Nephron (organoid): ENCODE data around the gene EIF3A.
A peak's percentile ranks its signal among the peaks of the same experiment; 100 is the strongest.

Source experiments
- H3K27ac Mint-ChIP-seq, 3 experiments: 2 replicates each; pipeline ENCODE4 v1.8.0; 2020; ENCODE audit warnings: mixed read lengths in 3 of 3, mild to moderate bottlenecking in 2 of 3, moderate library complexity in 1 of 3
- H3K27me3 Mint-ChIP-seq: 2 replicates; pipeline ENCODE4 v1.8.0; 2021; ENCODE audit warnings: low read depth, mild to moderate bottlenecking, moderate library complexity, mixed read lengths
- H3K36me3 Mint-ChIP-seq: 2 replicates; pipeline ENCODE4 v1.8.0; 2020; ENCODE audit warnings: low read depth, mixed read lengths
- H3K4me1 Mint-ChIP-seq: 2 replicates; pipeline ENCODE4 v1.8.0; 2020; ENCODE audit warnings: mixed read lengths
- H3K4me3 Mint-ChIP-seq, 3 experiments: 2 replicates each; pipeline ENCODE4 v1.8.0; 2020; ENCODE audit warnings: mild to moderate bottlenecking in 3 of 3, mixed read lengths in 3 of 3, moderate library complexity in 2 of 3
- H3K9me3 Mint-ChIP-seq: 2 replicates; pipeline ENCODE4 v1.8.0; 2020; ENCODE audit warnings: mixed read lengths
- TF ChIP-seq, protein P1 (sequence below), 3 experiments: fragments of 200-600 bp; sonication (generic); IDR thresholded peaks; one replicate each; pipeline ENCODE4 v1.5.0; 2021; ENCODE audit warnings: antibody characterized with exemption in 3 of 3; ENCODE audit not compliant: unreplicated experiment in 3 of 3

Gene EIF3A

DNA sequence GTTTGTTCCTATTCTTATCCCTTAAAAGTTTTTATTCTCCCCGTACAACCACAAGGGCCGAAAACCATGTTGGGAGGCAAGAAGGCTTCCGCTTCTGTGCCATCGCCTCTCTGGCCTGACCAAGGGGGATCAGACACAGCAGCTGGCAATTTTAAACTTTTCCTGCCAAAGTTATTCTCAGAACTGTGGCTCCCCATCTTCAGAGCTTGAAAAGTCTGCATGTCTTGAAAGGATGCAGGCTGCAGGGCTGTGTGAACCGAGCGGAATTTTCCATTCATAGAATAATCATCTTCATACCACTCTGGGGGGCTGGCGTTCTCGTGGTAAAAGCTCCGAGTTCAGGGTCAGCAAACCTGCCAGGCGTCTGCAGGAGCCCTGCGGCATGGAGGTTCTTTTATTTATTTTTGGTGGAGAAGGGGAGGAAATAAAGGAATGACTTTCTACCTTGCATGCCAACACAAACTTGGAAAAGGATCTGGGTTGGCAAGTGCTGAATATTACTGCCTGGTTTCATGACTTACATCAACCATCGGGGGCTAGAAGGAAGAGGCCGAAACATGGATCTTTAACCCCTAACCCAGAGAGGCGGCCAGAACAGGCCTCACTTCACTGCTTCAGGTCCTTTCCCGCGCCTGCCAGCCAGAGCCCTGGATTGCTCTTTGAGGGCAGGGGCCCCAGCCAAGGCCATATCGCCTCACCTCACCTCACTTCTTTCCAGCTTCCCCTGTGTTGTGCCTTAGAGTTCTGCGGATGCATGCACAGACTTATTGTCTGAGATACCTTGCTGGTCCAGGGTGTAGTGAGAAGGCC, 54.1 kb downstream of the EIF3A start:
- peak overlapping the region; percentile 4 to 24 (median 5) for H3K27ac Mint-ChIP-seq
- no peaks in the 10 kb centered on the region for H3K9me3 Mint-ChIP-seq
- peaks cover 24% of the 10 kb centered on the region for H3K27me3 Mint-ChIP-seq
- H3K4me3 Mint-ChIP-seq = peak overlapping the region in 1 of 3 experiments; percentile 48
- no peaks in the 10 kb centered on the region for H3K36me3 Mint-ChIP-seq
- TF ChIP-seq, protein P1, sequence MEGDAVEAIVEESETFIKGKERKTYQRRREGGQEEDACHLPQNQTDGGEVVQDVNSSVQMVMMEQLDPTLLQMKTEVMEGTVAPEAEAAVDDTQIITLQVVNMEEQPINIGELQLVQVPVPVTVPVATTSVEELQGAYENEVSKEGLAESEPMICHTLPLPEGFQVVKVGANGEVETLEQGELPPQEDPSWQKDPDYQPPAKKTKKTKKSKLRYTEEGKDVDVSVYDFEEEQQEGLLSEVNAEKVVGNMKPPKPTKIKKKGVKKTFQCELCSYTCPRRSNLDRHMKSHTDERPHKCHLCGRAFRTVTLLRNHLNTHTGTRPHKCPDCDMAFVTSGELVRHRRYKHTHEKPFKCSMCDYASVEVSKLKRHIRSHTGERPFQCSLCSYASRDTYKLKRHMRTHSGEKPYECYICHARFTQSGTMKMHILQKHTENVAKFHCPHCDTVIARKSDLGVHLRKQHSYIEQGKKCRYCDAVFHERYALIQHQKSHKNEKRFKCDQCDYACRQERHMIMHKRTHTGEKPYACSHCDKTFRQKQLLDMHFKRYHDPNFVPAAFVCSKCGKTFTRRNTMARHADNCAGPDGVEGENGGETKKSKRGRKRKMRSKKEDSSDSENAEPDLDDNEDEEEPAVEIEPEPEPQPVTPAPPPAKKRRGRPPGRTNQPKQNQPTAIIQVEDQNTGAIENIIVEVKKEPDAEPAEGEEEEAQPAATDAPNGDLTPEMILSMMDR (IDR thresholded peaks at IDR 0.05; ENCODE audit: unreplicated experiment in 3 of 3) = no peak
- peaks cover 15% of the 10 kb centered on the region for H3K4me1 Mint-ChIP-seq

DNA sequence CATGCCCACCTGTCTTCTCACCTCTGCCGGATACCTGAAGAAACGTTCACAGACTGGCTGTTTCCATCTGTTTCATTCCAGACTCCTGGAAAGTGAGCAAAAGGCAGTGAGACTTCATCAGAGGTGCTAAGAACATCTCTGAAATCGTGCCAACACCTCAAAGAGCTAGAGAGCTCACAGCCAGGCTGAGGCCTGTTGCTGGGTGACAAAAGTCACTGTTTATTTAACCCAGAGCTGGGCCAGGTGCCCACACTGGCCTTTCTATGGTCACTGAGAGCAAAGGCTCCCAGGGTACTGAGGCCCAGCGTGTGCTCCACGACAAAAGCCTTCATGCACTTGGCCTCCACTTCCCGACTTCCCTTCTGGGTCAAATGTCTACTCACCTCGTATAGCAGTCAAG, 54.8 kb downstream of the EIF3A start:
- Mint-ChIP-seq H3K27ac (peak overlapping the region in 2 of 3 experiments; percentile 4 to 24), H3K4me3 (no peak overlapping the region), H3K4me1 (peaks cover 11% of the 10 kb centered on the region), H3K9me3 (no peaks in the 10 kb centered on the region), H3K36me3 (no peaks in the 10 kb centered on the region), H3K27me3 (peaks cover 28% of the 10 kb centered on the region)
- TF ChIP-seq, protein P1 (IDR thresholded peaks at IDR 0.05; ENCODE audit: unreplicated experiment in 3 of 3) = no peak

DNA sequence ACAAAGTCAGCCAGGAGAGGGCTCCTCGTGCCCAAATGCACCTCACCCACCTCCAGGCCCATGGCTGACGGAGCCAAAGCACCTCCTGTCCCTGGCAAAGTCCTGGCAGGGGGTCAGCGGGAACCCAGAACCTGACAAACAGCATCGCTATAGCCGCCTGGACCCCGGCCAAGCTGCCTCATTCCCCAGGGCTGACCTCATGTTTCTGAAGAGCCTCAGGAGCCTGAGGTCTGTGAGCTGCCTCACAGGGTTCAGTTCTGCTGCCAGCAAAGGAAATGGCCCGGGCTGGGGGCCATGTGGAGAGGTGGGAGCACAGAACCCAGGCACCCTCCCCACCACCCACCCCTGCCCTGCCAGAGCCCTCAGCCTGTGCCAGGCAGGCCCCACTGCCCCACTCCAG, 55.3 kb downstream of the EIF3A start:
- Mint-ChIP-seq H3K4me3 (no peak overlapping the region), H3K27ac (no peak overlapping the region), H3K27me3 (peaks cover 32% of the 10 kb centered on the region), H3K4me1 (peaks cover 15% of the 10 kb centered on the region), H3K9me3 (no peaks in the 10 kb centered on the region), H3K36me3 (peaks cover 3% of the 10 kb centered on the region)
- TF ChIP-seq, protein P1 (IDR thresholded peaks at IDR 0.05; ENCODE audit: unreplicated experiment in 3 of 3) = no peak

DNA sequence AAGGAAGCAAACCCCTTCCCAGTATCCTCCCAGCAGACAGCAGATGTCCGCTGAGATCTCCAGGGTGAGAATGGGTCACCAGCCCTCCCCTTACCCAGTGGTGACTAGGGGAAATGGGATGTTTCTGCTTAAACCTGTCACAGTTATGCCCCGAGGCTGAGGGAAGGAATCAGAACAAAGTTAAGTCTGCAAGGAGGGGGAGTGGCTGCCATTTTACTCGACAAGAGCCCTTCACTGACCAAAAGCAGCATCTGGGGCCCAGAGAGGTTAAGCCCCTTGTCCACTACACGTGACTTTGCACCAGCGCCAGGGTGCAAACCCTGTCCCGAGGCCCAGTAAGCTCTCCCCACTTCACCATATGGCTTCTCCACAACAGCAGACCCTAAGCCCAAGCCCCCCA, 55.7 kb downstream of the EIF3A start:
- no peak overlapping the region for H3K27ac Mint-ChIP-seq
- peaks cover 4% of the 10 kb centered on the region for H3K36me3 Mint-ChIP-seq
- peaks cover 17% of the 10 kb centered on the region for H3K4me1 Mint-ChIP-seq
- peaks cover 32% of the 10 kb centered on the region for H3K27me3 Mint-ChIP-seq
- TF ChIP-seq, protein P1 (IDR thresholded peaks at IDR 0.05; ENCODE audit: unreplicated experiment in 3 of 3) = no peak
- H3K4me3 Mint-ChIP-seq = no peak overlapping the region
- H3K9me3 Mint-ChIP-seq = no peaks in the 10 kb centered on the region

DNA sequence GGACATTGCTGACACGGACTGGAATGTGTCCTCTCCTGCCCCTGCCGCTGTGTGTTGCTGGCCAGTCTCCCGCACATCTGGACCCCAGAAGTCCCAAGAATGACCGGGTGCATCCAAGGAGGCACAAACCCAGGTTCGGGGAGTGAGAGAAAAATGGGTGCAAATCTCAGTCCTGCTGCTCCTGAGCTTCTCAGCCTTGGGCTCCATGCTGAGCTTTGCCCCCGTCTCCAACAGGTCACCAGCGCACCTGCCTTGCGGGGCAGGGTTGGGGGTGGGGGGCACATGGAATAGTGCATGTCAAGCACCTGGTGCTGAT, 57.1 kb downstream of the EIF3A start:
- TF ChIP-seq, protein P1 (IDR thresholded peaks at IDR 0.05; ENCODE audit: unreplicated experiment in 3 of 3) = no peak
- Mint-ChIP-seq H3K4me3 (no peak overlapping the region), H3K27me3 (peaks cover 28% of the 10 kb centered on the region), H3K4me1 (peaks cover 17% of the 10 kb centered on the region), H3K36me3 (peaks cover 4% of the 10 kb centered on the region), H3K9me3 (no peaks in the 10 kb centered on the region), H3K27ac (no peak overlapping the region)
